Measurements from ENCODE around the gene FBXL7. TPM values are rescaled to one million over a fixed set of nuclear protein-coding genes. Genes with fewer than 3 reads are reported as not detected.

The FBXL7 gene
- total and polyA plus RNA-seq, 2 of the 8 experiments (the other 6 are each of a cell fraction or from before 2014, with no cell fraction given), result 17.7 to 17.8 TPM

DNA sequence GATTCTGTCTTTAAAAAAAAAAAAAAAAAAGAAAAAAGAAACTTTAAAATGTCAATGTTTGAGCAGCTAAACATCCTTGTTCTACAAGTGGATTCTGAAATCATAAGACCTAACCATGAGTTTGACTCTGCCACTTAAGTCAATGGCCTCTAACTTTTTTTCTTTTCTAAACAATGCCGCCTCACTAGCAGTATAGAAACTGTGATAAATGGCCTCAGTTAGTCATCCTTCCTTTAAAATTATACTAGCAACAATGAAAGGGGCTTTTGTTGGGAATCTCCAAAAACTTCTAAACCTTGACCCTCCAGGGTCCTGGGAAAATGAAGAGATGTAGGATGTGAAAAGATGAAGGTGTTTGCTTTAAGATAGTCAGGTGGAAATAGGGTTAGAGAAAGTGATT lies 71.1 kb downstream of the FBXL7 start:
- WGBS, 2 experiments (ENCODE audit: extremely low coverage in 1 of 2, insufficient coverage in 1 of 2, insufficient read length in 1 of 2, insufficient replicate concordance in 2 of 2, low coverage in 1 of 2, low lambda C conversion rate in 2 of 2, missing lambda C conversion rate in 1 of 2), result 100% methylated on average over 1 of the region's 1 CpG; no CpG with 5 or more reads in 1 of the 2 experiments
- Histone ChIP-seq H4K91ac (replicated peaks; ENCODE audit: insufficient read length, low read length) (no peak overlapping the region), H2BK15ac (ENCODE audit: low read length) (no peak overlapping the region), H3K4me3 (ENCODE audit: extremely low read depth in 1 of 4, insufficient read depth in 2 of 4, low read depth in 3 of 4, low read length in 4 of 4) (no peak overlapping the region), H3K56ac (replicated peaks; ENCODE audit: insufficient read length, low read depth, low read length) (no peak overlapping the region), H3K4me1 (replicated peaks in 1 of 4; ENCODE audit: control insufficient read depth in 3 of 4, insufficient read depth in 4 of 4, low read length in 3 of 4) (peaks cover 0 to 4% (median under 1%) of the 10 kb centered on the region in 4 experiments; a peak in 3 of 7 replicates), H2BK20ac (ENCODE audit: low read length) (no peak overlapping the region), H3K9ac (replicated peaks in 1 of 4; ENCODE audit: extremely low read depth in 1 of 4, low read depth in 3 of 4, low read length in 3 of 4) (no peak overlapping the region), H3K27ac (ENCODE audit: low read depth, low read length) (no peak overlapping the region), H3K36me3 (ENCODE audit: control insufficient read depth in 2 of 4, insufficient read depth in 4 of 4, low read length in 3 of 4) (no peaks in the 10 kb centered on the region), H4K20me1 (replicated peaks in 1 of 2; ENCODE audit: control insufficient read depth in 1 of 2, insufficient read depth in 2 of 2, low read length in 2 of 2) (no peaks in the 10 kb centered on the region), H3K9me3 (ENCODE audit: insufficient read depth in 2 of 2, low read depth in 1 of 2, low read length in 1 of 2) (no peaks in the 10 kb centered on the region), H3K23me2 (ENCODE audit: low read depth, low read length) (no peaks in the 10 kb centered on the region), H2BK120ac (replicated peaks; ENCODE audit: low read depth, low read length) (no peak overlapping the region), H2AFZ (ENCODE audit: low read length) (no peak overlapping the region), H3K79me1 (ENCODE audit: low read depth, low read length) (peaks cover 2% of the 10 kb centered on the region; the same call in 1 of the 2 replicates), H3K14ac (ENCODE audit: insufficient read length) (no peak overlapping the region), H3K4ac (replicated peaks; ENCODE audit: insufficient read length, low read depth, low read length) (no peak overlapping the region), H3K27me3 (replicated peaks in 1 of 4; ENCODE audit: control insufficient read depth in 3 of 4, extremely low read depth in 1 of 4, insufficient read depth in 3 of 4, low read length in 3 of 4) (no peaks in the 10 kb centered on the region), H4K8ac (ENCODE audit: extremely low read depth, insufficient read depth, low read length) (no peak overlapping the region), H3K4me2 (ENCODE audit: insufficient read depth in 1 of 2, low read depth in 2 of 2, low read length in 2 of 2) (no peak overlapping the region), H3K79me2 (ENCODE audit: control insufficient read depth in 1 of 2, insufficient read depth in 2 of 2, low read length in 2 of 2) (peaks cover 0 to 9% of the 10 kb centered on the region in 2 experiments; a peak in 1 of 4 replicates), H3K18ac (ENCODE audit: extremely low read depth, low read length) (no peak overlapping the region), H2BK12ac (ENCODE audit: low read depth, low read length) (no peak overlapping the region), H4K5ac (ENCODE audit: insufficient read length, low read depth, low read length) (no peak overlapping the region), H2AK5ac (ENCODE audit: low read depth, low read length) (no peak overlapping the region), H3K23ac (ENCODE audit: insufficient read length) (no peak overlapping the region), H2BK5ac (ENCODE audit: low read depth, low read length) (no peak overlapping the region)
- DNase-seq (ENCODE audit: low read depth in 1 of 2, low spot score in 2 of 2) (no peak), FAIRE-seq (no peak)
- ChIA-PET CTCF (ENCODE audit: partially characterized antibody) (no interaction called here), POLR2A (ENCODE audit: partially characterized antibody) (no interaction called here)
- TF ChIP-seq SAP30 (IDR thresholded peaks at IDR 0.05; ENCODE audit: insufficient read depth, insufficient replicate concordance, low read length) (no peak), RNF2 (IDR thresholded peaks at IDR 0.05; ENCODE audit: borderline replicate concordance, low read depth, low read length, missing control alignments, poor library complexity, severe bottlenecking) (no peak), TEAD4 (IDR thresholded peaks at IDR 0.05; ENCODE audit: low read depth, low read length) (no peak), CTBP2 (IDR thresholded peaks at IDR 0.05; ENCODE audit: borderline replicate concordance, insufficient read depth, insufficient read length, low read length) (no peak), POLR2AphosphoS5 (IDR thresholded peaks at IDR 0.05; ENCODE audit: low read depth, low read length) (no peak), TAF7 (optimal IDR thresholded peaks at IDR 0.05; ENCODE audit: borderline replicate concordance, low read depth, low read length) (no peak), TBP (IDR thresholded peaks at IDR 0.05; ENCODE audit: low read depth, low read length) (no peak), SP4 (IDR thresholded peaks at IDR 0.05; ENCODE audit: low read length) (no peak)
- TF ChIP-seq, protein P1, sequence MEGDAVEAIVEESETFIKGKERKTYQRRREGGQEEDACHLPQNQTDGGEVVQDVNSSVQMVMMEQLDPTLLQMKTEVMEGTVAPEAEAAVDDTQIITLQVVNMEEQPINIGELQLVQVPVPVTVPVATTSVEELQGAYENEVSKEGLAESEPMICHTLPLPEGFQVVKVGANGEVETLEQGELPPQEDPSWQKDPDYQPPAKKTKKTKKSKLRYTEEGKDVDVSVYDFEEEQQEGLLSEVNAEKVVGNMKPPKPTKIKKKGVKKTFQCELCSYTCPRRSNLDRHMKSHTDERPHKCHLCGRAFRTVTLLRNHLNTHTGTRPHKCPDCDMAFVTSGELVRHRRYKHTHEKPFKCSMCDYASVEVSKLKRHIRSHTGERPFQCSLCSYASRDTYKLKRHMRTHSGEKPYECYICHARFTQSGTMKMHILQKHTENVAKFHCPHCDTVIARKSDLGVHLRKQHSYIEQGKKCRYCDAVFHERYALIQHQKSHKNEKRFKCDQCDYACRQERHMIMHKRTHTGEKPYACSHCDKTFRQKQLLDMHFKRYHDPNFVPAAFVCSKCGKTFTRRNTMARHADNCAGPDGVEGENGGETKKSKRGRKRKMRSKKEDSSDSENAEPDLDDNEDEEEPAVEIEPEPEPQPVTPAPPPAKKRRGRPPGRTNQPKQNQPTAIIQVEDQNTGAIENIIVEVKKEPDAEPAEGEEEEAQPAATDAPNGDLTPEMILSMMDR (IDR thresholded peaks at IDR 0.05; ENCODE audit: control extremely low read depth in 1 of 3, insufficient read depth in 1 of 3, low read depth in 1 of 3, low read length in 3 of 3), result no peak

Measured in H1 (cell line).